Measurements from ENCODE around the gene UBASH3B.

DNA sequence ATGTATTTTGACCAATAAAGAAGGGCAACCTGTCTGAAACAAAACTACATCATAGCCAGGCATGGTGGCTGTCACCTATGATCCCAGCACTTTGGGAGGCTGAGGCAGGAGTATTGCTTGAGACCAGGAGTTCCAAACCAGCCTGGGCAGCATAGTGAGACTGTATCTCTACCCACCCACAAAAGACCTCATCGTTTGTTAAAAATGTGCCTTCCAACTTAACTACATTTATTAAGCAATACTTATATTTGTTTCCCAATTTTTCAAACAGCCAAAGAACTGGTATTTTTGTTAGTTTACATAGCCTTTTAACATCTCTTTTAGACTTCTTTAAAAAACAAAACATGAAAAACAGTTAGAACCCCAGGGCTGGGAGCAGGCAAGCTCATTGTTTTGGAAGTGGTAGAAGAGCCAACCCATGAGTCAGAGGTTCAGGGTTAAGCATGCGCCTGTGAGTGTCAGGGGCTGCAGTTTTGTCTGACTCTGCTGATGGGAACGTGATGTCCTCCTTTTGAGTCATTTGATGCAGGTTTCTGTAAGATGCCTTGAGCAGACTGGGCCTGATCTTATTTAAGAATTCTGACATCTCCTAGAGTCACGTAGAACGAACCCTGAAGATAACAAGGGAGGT, 128.9 kb downstream of the UBASH3B start:
- TF ChIP-seq, protein P1, sequence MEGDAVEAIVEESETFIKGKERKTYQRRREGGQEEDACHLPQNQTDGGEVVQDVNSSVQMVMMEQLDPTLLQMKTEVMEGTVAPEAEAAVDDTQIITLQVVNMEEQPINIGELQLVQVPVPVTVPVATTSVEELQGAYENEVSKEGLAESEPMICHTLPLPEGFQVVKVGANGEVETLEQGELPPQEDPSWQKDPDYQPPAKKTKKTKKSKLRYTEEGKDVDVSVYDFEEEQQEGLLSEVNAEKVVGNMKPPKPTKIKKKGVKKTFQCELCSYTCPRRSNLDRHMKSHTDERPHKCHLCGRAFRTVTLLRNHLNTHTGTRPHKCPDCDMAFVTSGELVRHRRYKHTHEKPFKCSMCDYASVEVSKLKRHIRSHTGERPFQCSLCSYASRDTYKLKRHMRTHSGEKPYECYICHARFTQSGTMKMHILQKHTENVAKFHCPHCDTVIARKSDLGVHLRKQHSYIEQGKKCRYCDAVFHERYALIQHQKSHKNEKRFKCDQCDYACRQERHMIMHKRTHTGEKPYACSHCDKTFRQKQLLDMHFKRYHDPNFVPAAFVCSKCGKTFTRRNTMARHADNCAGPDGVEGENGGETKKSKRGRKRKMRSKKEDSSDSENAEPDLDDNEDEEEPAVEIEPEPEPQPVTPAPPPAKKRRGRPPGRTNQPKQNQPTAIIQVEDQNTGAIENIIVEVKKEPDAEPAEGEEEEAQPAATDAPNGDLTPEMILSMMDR (IDR thresholded peaks at IDR 0.05) = no peak
- TF ChIP-seq POLR2A (IDR thresholded peaks at IDR 0.05) (no peak), EP300 (IDR thresholded peaks at IDR 0.05) (no peak)
